NB4 (cell line): Measurements from ENCODE around the gene RAB6A.

Experiments used
- MAX ChIP-seq: IDR thresholded peaks from 2 replicates; pipeline ENCODE4 v1.6.1; 2011; ENCODE audit warnings: low read depth, low read length
- MYC ChIP-seq: IDR thresholded peaks from 2 replicates; pipeline ENCODE4 v1.6.1; 2011; ENCODE audit warnings: low read depth, low read length
- POLR2A ChIP-seq: IDR thresholded peaks from 2 replicates; pipeline ENCODE4 v1.6.1; 2011; ENCODE audit warnings: mild to moderate bottlenecking; ENCODE audit not compliant: insufficient read length; ENCODE audit errors: extremely low read depth
- TF ChIP-seq, protein P1 (sequence below): IDR thresholded peaks from one replicate; pipeline ENCODE4 v1.5.1; 2012; ENCODE audit warnings: low read depth, low read length

- TF ChIP-seq MYC, result no peak
- TF ChIP-seq, protein P1, sequence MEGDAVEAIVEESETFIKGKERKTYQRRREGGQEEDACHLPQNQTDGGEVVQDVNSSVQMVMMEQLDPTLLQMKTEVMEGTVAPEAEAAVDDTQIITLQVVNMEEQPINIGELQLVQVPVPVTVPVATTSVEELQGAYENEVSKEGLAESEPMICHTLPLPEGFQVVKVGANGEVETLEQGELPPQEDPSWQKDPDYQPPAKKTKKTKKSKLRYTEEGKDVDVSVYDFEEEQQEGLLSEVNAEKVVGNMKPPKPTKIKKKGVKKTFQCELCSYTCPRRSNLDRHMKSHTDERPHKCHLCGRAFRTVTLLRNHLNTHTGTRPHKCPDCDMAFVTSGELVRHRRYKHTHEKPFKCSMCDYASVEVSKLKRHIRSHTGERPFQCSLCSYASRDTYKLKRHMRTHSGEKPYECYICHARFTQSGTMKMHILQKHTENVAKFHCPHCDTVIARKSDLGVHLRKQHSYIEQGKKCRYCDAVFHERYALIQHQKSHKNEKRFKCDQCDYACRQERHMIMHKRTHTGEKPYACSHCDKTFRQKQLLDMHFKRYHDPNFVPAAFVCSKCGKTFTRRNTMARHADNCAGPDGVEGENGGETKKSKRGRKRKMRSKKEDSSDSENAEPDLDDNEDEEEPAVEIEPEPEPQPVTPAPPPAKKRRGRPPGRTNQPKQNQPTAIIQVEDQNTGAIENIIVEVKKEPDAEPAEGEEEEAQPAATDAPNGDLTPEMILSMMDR, result no peak
- TF ChIP-seq MAX, result no peak
- no peak for TF ChIP-seq POLR2A
These were observed 8.0 kb downstream of the RAB6A start for GRCh38 chr11:73752903-73753302.
